CD4-positive, alpha-beta T cell (primary cell): Measurements from ENCODE around the gene POLR2L. TPM values are rescaled to one million over a fixed set of nuclear protein-coding genes. Genes with fewer than 3 reads are reported as not detected.
A peak's percentile ranks its signal among the peaks of the same experiment; 100 is the strongest.

Source experiments
- ATAC-seq: fragments of 200-7000 bp; cut with Tn5 transposase; one replicate; pipeline ENCODE4 v1.10.0; 2022; ENCODE audit warnings: mild to moderate bottlenecking; ENCODE audit not compliant: poor library complexity
- CTCF ChIA-PET: fragments of 350-600 bp; sonication (Branson Sonifier 250); formaldehyde crosslinking; loops from one replicate; lab custom pipeline; 2021; ENCODE audit warnings: antibody characterized with exemption, inconsistent platforms; lab: Charles Lee
- POLR2A ChIA-PET: fragments of 350-600 bp; sonication (Branson Sonifier 250); formaldehyde crosslinking; loops from one replicate; lab custom pipeline; 2021; ENCODE audit warnings: antibody characterized with exemption, inconsistent platforms; lab: Charles Lee
- DNase-seq, 14 experiments: peaks; one replicate each; pipeline ENCODE4 v3.0.0-alpha.2; 2013 to 2020; ENCODE audit warnings: mixed read lengths in 2 of 14
- H3K27ac ChIP-seq, 2 donors: one replicate each; pipeline versions ENCODE4 v1.5.1 to v1.7.0; 2013; ENCODE audit warnings: low read length in 2 of 2, low read depth in 1 of 2, mild to moderate bottlenecking in 1 of 2
- H3K27me3 ChIP-seq, 2 experiments: 1 replicate in 1 of 2; 2 replicates in 1 of 2; pipeline versions ENCODE4 v1.6.1 to v1.7.0; 2013; ENCODE audit warnings: low read length in 2 of 2, control low read depth in 1 of 2, mild to moderate bottlenecking in 1 of 2, moderate library complexity in 1 of 2; ENCODE audit not compliant: insufficient read depth in 2 of 2, control insufficient read depth in 1 of 2
- H3K36me3 ChIP-seq: one replicate; pipeline ENCODE4 v1.6.1; 2013; ENCODE audit warnings: low read length, control low read depth; ENCODE audit not compliant: insufficient read depth
- H3K4me1 ChIP-seq: one replicate; pipeline ENCODE4 v1.6.1; 2013; ENCODE audit warnings: low read length, control low read depth; ENCODE audit not compliant: insufficient read depth
- H3K4me3 ChIP-seq: one replicate; pipeline ENCODE4 v1.5.1; 2013; ENCODE audit warnings: mild to moderate bottlenecking, low read length, moderate library complexity
- H3K9me3 ChIP-seq, 2 experiments: 1 replicate in 1 of 2; 2 replicates in 1 of 2; pipeline versions ENCODE4 v1.6.1 to v1.7.0; 2013; ENCODE audit warnings: low read length in 2 of 2, mild to moderate bottlenecking in 2 of 2, control low read depth in 1 of 2, moderate library complexity in 1 of 2; ENCODE audit not compliant: control insufficient read depth in 1 of 2, insufficient read depth in 1 of 2
- H3K27ac Mint-ChIP-seq: one replicate; pipeline ENCODE4 v1.8.0; 2020; ENCODE audit warnings: mixed read lengths
- H3K27me3 Mint-ChIP-seq: one replicate; pipeline ENCODE4 v1.8.0; 2021; ENCODE audit warnings: mixed read lengths
- H3K36me3 Mint-ChIP-seq: one replicate; pipeline ENCODE4 v1.8.0; 2021; ENCODE audit warnings: low read depth, mixed read lengths
- H3K4me1 Mint-ChIP-seq: one replicate; pipeline ENCODE4 v1.8.0; 2021; ENCODE audit warnings: low read depth, mixed read lengths
- H3K4me3 Mint-ChIP-seq: one replicate; pipeline ENCODE4 v1.8.0; 2020; ENCODE audit warnings: mild to moderate bottlenecking, mixed read lengths
- H3K9me3 Mint-ChIP-seq: one replicate; pipeline ENCODE4 v1.8.0; 2020; ENCODE audit warnings: mixed read lengths
- intact Hi-C, 2 experiments: fragments of 100-400 bp; cut with DNase I in 1 of 2; cut with micrococcal nuclease in 1 of 2; formaldehyde crosslinking; loops; one replicate each; pipeline versions ENCODE4 v1.15.1 to v1.9.0; 2023 to 2025; cut with DNase I, micrococcal nuclease
- total RNA-seq, 174 experiments: library from RNA in 2 of 174; stranded (reverse) in 2 of 174; gene quantifications; one replicate each; pipeline ENCODE4 v1.2.3 and lab custom pipeline; 2021 to 2026
- TF ChIP-seq, protein P1 (sequence below): fragments of 200-600 bp; IDR thresholded peaks from one replicate; pipeline ENCODE4 v1.8.0; 2022; ENCODE audit warnings: antibody characterized with exemption, mild to moderate bottlenecking

The POLR2L gene
- total RNA-seq, 2 experiments from 2014 or later = 19.6 to 19.8 TPM

DNA sequence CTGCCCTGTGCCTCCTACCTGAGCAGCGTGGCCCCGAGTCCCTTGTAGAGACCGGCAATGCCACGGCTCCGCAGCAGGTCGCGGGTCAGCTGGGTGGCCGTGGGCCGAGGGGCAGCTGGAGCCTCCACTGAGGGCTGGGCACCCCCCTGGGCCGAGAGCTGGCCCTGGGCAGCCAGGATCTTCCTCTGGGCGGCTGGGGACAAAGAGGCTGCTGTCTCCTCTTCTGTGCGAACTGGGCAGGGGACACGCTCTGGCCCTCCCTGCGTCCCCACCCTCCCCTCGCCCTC, 49.9 kb downstream of the POLR2L start:
- Histone ChIP-seq H3K27me3 (peaks cover 0 to 5% of the 10 kb centered on the region in 2 experiments), H3K4me3 (no peak overlapping the region), H3K4me1 (peaks cover 51% of the 10 kb centered on the region), H3K9me3 (peaks cover 0 to 5% of the 10 kb centered on the region in 2 experiments), H3K27ac (no peak overlapping the region), H3K36me3 (peaks cover 29% of the 10 kb centered on the region)
- H3K4me3 Mint-ChIP-seq = no peak overlapping the region
- no peak overlapping the region for H3K27ac Mint-ChIP-seq
- DNase-seq (no peak), ATAC-seq (no peak)
- ChIA-PET CTCF (no interaction called here), POLR2A (no interaction called here)
- intact Hi-C loops = no loop called here
- peaks cover 10% of the 10 kb centered on the region for H3K36me3 Mint-ChIP-seq
- peaks cover 16% of the 10 kb centered on the region for H3K4me1 Mint-ChIP-seq
- H3K27me3 Mint-ChIP-seq = no peaks in the 10 kb centered on the region
- TF ChIP-seq, protein P1, sequence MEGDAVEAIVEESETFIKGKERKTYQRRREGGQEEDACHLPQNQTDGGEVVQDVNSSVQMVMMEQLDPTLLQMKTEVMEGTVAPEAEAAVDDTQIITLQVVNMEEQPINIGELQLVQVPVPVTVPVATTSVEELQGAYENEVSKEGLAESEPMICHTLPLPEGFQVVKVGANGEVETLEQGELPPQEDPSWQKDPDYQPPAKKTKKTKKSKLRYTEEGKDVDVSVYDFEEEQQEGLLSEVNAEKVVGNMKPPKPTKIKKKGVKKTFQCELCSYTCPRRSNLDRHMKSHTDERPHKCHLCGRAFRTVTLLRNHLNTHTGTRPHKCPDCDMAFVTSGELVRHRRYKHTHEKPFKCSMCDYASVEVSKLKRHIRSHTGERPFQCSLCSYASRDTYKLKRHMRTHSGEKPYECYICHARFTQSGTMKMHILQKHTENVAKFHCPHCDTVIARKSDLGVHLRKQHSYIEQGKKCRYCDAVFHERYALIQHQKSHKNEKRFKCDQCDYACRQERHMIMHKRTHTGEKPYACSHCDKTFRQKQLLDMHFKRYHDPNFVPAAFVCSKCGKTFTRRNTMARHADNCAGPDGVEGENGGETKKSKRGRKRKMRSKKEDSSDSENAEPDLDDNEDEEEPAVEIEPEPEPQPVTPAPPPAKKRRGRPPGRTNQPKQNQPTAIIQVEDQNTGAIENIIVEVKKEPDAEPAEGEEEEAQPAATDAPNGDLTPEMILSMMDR = no peak
- H3K9me3 Mint-ChIP-seq = no peaks in the 10 kb centered on the region

DNA sequence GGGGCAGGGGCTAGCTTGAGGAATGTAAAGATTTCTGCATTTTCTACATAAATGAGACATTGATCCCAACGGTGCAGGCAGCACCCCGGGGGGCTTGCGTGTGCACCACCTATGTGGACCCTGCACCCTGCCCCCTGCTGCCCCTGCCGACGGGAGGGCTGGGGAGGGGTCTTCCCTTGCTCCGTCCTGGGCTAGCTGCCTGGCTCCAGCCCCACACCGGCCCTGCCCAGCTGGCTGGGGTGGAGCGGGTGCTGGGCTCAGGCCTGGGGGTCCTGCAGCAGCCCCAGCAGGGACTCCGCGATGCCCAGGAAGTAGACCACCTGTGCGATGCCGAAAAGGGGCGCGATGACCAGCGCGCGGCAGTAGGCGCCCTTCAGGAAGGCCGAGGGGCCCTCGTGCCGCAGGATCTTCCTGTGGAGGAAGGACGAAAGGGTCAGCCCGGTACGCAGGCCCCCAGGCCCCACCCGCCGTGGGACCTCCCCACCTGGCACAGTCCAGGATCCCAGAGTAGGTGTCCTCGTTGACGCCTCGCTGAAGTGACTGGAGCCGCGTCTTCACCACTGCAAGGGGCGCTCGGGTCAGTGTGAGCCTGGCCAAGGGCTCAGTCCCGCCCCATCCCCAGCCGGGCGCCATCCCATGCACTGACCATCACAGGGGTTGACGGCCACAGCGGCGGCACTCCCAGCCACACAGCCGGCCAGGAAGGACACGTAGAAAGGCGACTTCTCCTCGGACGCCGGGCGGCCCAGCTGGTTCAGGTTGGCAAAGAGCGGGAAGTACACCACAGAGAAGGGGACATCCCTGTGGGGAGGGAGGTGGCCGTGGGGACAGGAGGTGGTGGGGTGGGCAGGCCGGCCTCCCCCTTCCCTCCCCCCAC, 50.4 kb downstream of the POLR2L start:
- no peak for DNase-seq
- Mint-ChIP-seq H3K4me3 (peak overlapping the region; percentile 56), H3K4me1 (peaks cover 11% of the 10 kb centered on the region), H3K9me3 (no peaks in the 10 kb centered on the region), H3K27ac (no peak overlapping the region), H3K36me3 (peaks cover 10% of the 10 kb centered on the region), H3K27me3 (no peaks in the 10 kb centered on the region)
- Histone ChIP-seq H3K4me1 (peaks cover 46% of the 10 kb centered on the region), H3K27me3 (peaks cover 0 to 5% of the 10 kb centered on the region in 2 experiments), H3K27ac (no peak overlapping the region), H3K36me3 (peaks cover 29% of the 10 kb centered on the region), H3K4me3 (no peak overlapping the region), H3K9me3 (peaks cover 0 to 5% of the 10 kb centered on the region in 2 experiments)
- CTCF ChIA-PET = no interaction called here
- TF ChIP-seq, protein P1 = no peak
- ATAC-seq = no peak
- POLR2A ChIA-PET = interaction anchor here (0.7 kb wide), 1 partner anchor 18 kb away, joined by 3 read pairs; the partner anchor contains the start of gene RPLP2
- intact Hi-C loops = no loop called here

DNA sequence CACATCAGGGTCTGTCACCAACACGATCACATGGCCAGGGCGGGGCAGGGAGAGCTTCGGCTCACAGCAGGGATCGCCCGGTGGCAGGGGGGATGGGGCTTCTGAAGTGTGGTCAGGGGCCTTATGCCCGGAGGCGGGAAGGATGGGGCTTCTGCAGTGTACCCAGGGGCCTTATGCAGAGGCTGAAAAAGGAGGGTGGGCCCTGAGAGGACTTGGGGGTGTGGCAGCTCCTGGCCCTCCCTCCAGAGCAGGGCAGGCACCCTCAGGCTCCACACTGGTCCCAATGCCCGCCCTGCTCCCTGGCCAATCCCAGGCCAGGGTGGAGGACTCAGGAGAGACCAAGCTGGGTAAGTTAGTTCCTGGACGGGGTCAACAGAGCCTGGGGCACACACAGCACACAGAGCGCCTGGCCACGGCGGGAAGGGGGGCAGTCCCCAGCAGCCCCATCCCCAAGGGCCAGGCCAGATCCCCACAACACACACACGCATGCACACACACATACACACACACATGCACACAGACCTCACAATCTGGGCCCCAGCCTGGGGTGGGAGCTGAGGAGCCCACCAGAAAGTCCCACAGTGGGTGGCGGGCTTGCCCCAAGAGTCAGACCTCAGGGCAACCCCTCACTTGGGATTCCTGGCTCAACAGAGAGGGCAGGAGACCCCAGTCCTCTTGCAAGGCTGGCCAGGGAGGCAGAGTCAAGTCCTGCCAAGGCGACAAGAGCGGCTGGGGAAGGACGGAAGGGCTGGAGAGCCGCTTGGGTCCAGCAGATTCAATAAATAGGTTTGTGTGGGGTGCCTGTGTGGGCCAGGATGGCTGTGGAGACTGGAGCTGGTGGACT, 51.4 kb downstream of the POLR2L start:
- Histone ChIP-seq H3K27ac (no peak overlapping the region), H3K9me3 (peaks cover 0 to 5% of the 10 kb centered on the region in 2 experiments), H3K4me1 (peaks cover 37% of the 10 kb centered on the region), H3K27me3 (peaks cover 0 to 5% of the 10 kb centered on the region in 2 experiments), H3K36me3 (peaks cover 29% of the 10 kb centered on the region), H3K4me3 (no peak overlapping the region)
- no peak overlapping the region for H3K27ac Mint-ChIP-seq
- H3K4me1 Mint-ChIP-seq = peaks cover 2% of the 10 kb centered on the region
- no peaks in the 10 kb centered on the region for H3K27me3 Mint-ChIP-seq
- POLR2A ChIA-PET = interaction anchor here (0.7 kb wide), 1 partner anchor 19 kb away, joined by 3 read pairs; the partner anchor contains the start of gene RPLP2
- peaks cover 6% of the 10 kb centered on the region for H3K36me3 Mint-ChIP-seq
- TF ChIP-seq, protein P1 = no peak
- no peaks in the 10 kb centered on the region for H3K9me3 Mint-ChIP-seq
- CTCF ChIA-PET = no interaction called here
- H3K4me3 Mint-ChIP-seq = no peak overlapping the region
- intact Hi-C loops = no loop called here
- no peak for ATAC-seq
- no peak for DNase-seq
